HG03095 (cell line): ENCODE measurements around the gene CFAP77.

Experiments
- ATAC-seq: cut with Tn5 transposase; IDR thresholded peaks from one replicate; pipeline ENCODE4 v1.9.1; 2021; ENCODE audit warnings: moderate library complexity; ENCODE audit not compliant: unreplicated experiment

Gene CFAP77

DNA sequence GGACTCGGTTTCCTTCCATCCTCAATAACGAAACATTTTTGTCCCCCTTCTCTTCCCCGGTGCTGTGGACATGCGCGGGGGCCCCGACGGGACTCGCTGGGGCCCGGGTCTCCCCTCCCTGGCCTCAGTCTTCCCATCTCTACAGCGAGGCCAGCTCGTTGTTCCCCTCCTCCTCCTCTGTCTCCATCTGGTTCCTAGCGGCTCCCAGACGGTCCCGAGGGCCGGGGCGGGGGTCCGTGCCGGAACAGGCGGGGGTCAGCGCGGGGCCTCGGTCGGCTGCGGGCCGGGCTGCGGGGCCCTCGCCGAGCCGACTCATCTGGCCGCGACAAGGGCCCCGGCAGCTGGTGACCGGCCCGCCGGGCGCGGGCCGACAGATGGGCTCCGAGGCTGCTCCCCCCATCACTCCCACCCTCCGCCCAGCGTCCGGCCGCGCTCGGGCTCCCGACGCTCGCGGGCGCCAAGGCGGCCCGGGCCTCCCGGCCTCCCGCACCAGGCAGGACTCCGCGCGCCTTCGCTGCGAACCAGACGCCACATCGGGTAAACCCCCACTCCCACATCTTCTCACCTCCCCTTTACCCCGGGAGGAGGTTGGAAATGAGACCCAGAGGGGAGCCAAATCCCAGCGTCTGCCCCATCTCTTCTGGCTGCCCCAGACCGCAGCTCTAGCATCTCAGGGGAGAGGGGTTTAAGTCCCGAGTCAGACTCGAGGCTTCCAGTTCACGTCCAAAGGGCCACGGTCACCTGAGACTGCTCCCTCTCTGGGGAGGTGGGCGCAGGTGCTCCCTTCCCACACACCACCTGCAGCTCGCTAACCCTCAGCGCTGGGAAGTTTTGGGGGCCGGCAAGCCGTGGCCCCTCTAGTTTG is 180.5 kb downstream of the CFAP77 start:
- no peak for ATAC-seq

DNA sequence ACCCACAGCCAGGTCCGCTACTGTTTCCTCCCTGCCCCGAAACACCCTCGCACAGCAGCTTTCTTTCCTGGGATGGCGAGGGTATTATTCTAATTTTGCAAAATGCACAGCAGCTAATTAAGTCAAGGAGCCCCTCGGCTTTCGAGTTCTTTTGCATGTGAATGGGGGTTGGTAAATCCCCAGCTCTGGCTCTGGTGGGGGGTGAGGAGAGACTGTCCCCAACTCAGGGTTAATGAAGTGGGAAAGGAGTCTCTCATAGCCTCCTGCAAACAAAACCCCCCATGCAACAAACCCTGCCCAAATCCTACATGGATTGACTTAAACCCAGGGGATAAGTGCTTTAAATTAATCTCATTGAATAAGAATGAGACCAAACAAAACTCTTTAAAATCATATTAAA is 181.2 kb downstream of the CFAP77 start:
- no peak for ATAC-seq

DNA sequence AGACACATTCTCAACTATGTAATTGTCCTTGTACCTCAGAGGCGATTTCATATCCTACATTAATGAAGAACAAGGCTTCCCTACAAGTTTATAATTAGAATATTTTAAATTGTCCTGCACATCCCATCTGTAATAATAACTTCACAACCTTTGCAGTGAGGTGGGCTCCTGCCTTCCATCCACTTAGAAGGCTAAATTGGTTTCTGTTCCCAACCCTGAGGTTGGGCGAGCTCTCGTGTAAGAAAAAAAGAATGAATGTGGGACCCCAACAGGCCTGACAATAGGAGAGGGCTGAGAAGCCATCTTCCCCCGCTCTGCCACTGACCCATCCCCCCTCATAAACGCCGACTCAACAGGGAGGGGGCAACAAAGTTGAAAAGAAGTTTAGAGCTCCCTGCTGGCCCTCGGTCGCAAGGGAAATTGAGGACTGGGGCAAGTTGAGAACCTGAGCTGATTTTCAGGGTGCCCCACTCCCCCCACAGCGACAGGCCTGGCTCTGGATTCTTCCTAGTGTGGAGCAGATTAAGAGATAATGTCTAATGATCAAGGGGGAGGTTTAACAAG is 181.8 kb downstream of the CFAP77 start:
- no peak for ATAC-seq

DNA sequence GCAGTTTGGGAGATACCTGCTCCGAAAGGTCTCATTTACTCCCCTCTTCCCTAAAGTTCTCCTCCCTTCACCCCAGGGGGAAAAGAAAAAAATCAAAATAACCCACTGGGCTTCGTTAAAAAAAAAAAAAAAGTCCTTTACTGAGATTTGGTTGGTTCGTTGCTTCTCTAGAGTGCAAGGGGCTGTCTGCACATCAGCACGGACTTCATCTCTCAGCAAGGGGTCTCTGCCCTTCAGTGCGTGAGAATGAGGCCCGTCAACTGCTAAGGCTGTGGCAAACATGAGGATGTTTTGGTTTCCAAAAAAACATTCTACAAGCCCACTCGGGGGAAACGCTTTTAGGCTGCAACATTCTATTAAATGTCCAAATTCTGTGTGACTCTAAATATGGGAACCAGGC is 182.4 kb downstream of the CFAP77 start:
- ATAC-seq, result no peak

DNA sequence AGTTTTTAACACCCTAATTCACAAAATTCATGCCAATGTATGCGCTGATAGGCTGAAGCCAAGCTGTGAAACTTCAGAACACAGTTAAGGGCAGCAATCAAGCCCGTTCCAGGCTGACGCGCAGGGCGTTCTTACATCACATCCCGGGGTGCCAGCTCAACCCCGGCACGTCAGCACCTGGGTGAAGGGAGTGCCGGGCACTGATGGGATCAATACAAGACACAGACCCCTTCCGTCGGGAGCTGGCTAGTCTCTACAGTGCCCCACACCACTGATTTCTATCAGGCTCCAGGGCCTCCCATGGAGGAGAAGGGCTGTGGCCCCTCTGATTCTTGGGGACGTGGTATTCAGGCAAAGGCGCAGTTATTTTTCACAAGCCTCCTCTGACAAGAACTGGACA is 184.4 kb downstream of the CFAP77 start:
- no peak for ATAC-seq

DNA sequence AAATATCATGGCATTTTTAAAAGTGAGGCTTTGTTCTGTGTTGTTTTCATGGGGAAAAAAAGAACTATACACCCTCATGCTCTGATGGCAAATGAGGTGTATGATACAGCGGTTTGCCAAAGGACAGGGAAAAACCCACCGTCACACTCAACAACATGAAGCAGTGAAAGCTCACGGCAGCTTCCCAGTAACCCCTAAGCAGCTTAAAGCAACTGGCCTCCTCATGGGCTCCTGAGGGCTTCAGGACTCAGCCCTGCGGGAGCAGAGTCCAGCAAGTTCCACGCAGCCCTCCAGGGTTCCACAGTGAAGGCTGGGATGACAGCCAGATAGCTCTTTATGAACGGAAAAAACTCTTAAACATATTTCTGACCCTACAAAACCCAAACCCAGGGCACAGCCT is 185.3 kb downstream of the CFAP77 start:
- ATAC-seq, result no peak

DNA sequence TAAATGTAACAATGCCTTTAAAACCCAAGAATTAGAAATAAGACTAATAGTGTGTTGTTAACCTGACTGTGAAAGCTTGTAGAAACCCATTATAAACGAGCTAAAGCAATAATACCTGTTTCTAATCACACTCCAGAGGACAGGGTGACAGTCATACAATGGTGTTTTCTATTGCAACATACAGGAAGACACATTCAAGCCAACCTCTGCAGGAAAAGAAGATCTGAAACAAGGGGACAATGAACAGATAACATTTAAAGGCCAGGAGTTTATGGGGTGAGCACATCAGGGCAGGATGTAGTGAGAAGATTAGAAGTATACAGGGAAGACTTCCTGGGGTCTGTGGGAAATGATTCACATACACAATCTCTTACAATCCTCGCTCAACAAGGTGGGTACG is 186.2 kb downstream of the CFAP77 start:
- ATAC-seq, result no peak

DNA sequence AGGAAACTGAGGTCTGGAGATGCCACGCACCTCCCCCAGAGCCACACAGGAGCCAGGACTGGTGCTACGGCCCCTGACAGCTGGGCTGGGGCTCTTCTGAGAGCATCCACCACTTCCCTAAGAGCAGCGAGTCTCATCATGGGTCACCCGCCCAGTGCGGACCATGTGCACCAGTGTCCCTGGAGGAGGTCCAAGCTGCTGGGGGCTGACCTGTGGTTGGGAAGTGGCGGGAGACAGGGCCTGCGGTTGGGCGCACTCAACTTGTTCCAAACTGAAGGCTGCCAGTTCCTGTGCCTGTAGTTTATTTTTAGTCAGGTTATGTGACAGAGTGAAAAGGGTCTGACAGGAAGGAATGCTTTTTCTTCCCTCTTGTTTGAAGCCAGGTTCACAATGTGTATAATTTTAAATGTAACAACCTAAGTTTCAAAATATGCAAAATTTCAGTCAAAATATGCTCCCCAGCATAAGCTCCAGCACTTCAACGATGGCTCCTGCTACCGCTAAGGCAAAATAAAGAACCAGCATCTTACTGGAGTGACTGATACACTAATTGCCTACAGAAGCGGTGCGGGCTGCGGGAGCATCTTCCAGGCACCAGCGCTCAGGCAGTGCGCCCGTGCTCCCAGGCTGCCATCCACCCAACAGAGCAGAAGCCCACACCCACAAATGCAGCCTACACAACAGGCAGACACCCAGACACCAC is 187.2 kb downstream of the CFAP77 start:
- no peak for ATAC-seq

DNA sequence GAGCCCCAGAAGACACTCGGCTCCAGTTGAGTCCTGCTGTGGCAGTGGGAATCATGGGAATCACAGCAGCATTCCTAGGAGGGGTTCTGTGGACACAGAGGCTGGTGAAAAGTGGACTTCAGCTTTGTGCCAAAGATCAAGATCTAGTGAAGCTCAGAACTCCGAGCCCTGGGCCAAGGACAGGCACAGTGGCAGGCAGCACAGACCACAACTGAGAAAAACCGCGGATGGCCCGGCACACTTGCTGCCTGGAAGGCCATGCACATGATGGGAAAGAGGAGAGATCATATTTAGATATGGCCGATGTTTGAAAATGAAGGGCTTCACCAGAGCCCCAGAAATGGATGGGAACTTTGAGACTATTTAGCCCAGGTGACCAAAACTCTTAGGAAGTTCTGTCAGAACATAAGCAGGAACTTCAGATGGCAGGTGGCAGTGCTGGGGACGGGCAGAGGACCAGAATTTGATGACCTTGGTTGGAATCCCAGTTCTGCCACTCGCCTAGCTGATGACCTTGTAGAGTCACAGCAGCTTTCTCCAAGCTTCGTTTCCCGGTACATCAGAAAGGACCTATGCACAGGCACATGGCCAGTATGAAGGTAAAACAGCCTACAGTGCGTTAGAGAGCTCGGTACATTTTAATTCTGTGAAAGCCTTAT is 190.4 kb downstream of the CFAP77 start:
- no peak for ATAC-seq

DNA sequence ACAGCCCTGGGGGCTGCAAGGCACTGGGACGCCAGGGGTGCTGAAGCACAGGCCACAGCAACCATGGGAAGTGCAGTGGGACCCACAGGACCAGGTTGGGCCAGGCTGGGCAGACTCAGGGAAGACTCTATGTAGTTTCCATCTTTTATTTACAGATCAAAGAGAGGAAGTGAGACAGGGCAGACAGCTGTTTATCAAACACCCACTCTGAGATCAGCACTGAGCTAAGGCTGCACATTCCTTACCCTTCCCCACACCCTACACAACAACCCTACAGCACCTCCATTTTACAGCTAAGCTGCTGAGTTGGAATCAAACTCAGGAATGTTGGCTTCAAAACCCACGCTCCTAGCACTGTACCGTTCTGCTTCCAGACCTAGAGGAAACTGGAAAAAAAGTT is 192.2 kb downstream of the CFAP77 start:
- no peak for ATAC-seq

DNA sequence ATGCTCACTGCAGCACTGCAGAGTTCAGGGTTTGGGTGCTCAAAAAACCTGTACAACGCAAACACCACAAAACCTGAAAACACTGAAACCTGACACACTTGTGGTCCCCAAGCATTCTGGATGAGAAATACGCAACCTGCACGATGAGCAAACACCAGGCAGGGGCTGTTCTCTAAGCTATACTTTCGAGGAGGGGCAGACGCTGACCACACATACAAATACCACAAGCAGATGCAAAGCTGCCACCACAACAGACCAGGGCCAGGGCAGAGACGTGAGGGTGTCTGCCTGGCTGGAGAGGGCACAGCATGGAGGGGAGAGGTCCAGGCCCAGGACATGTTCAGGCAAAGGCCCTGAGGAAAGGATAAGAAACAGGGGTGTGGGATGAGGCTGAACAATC is 195.4 kb downstream of the CFAP77 start:
- ATAC-seq, result no peak

DNA sequence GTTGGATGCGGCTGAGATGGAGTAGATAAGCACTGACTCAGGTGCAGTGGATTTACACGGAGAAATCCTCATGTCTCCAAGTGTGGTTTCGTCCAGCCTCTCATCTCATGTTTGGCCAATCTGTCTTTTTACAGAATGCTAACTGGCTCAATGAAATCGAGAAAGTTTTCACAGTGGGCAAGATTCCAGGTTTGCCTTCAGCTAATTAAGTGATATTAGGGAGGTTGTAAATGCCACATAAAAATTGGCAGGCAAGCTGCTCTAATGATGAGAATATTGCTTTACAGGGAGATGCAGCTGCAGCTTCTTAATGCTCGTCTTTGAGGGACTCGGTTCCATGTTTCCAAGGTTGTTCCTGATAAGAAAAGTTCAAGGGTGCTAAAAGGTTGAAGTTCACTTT is 196.1 kb downstream of the CFAP77 start:
- no peak for ATAC-seq

DNA sequence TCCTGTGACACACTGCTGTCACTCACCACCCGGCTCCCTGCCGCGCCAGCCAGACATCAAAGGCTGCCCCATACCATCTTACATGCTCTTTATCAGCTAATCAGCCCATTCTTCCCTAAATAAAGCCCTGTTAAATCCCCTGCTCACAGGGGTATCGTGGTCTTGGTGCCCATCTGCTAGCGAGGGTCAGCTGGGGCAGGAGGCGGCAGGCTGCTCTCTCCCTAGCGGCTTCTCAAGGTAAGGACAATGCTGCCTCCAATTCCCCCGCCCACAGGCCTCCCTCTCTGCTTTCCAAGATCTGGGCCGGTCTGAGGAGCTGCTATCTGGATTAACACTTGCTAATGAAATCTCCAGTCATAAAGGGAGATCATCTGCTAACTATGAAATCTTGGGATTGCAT is 199.2 kb downstream of the CFAP77 start:
- ATAC-seq, result no peak

DNA sequence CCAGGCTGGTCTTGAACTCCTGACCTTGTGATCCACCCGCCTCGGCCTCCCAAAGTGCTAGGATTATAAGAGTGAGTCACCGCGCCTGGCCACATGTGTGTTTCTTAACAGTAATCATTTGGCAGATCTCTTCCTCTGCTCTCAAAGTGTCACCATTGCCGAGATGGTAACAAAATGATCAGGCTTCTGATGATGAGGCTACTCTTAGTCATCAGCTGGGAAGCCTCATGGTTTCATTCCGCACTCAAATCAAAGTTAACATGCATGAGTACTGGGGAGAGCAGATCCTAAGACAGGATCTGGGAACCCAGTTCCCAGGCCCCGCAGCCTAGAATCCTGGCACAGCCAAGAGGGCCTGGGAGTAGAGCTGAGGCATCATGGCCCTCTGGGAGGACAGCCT is 199.8 kb downstream of the CFAP77 start:
- ATAC-seq, result no peak

DNA sequence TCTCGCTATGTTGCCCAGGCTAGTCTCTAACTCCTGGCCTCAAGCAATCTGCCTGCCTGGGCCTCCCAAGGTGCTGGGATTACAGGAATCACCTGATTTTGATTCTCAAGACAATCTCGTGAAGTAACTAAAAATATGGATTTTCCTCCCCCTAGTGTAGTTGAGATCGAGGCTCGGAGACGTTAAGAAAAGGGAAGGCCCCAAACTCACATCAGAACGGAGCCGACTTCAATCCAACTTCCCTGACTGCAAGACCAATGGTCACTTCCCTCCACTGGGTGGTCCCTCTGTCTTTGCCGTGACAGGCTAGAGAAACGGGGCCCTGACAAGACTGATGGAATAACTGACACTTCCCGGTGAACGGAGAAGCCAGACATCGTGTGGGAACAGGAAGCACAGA is 200.7 kb downstream of the CFAP77 start:
- ATAC-seq, result no peak

DNA sequence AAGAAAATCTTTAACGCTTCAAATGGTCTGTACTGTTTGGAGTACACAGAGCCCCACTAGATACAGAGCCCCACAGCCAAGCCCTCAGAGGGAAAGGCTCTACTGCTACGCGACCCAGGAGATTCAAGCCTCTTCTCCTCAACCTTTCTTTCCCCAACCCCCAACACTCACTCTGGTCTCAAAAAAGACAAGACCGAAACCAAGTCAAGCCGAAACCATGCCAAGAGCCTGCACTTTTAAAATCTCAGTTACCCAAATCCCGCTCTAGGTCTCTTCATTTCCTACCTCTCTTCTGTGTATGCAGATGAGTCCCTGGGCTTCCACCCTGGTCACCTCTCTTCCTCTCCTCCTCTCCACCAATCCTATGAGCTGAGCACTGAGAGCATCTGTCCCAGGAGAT is 204.3 kb downstream of the CFAP77 start:
- no peak for ATAC-seq

DNA sequence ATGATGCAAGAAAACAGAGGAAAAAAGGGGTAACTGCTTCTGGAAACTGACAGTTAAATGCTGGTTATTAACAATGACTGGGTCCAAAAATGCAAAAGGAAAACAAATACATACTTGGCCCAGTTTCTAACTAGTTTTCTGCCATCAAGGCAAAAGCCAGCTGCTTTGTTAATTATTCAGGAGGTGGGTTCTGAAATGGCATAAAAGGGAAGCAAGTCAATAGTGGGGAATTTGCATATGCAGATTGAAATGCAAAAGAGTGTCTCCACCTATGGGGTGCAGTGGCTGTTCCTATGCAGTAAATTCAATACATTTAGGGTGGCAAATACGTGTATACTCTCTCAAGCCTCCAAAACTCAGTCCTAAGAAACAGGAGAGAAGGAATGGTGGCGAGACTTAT is 205.8 kb downstream of the CFAP77 start:
- ATAC-seq, result no peak

DNA sequence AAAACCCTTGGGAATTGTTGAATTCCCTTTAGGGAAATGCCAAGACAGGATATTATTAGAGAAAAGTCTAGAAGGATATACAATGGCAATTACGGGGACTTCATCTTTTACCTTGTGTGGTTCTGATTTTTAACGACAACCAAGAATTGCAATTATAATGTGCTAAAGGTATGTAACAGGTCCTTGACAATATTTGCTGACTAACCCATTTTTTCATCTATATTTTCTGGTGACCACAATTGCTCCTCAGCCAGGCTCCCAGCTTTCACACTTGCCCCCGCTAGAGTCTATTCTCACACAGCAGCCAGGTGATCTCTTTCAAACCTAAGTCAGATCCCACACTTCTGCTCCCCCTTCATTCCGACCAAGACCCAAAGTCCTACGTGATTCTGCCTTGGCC is 206.7 kb downstream of the CFAP77 start:
- ATAC-seq, result no peak

DNA sequence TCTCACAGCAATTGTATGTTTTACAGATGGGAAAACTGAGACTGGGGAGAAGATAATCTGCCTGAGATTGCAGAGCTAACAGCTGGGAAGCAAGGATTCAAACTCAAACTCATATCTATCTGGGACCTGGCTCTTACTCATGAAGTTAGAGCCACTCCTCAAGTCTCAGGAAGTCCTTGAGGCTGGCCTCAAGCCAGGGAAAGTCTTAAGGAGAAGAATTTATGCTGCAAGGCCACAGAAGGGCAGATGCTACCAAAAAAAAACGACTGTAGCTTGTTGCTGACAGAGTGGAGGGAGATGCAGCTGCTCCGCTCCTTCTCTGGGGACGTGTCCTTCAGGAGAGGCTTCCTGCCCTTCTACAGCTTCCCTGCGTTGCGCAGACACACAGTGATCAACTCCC is 212.1 kb downstream of the CFAP77 start:
- ATAC-seq, result no peak
